Measurements from ENCODE around the gene SEL1L3.

The SEL1L3 gene

DNA sequence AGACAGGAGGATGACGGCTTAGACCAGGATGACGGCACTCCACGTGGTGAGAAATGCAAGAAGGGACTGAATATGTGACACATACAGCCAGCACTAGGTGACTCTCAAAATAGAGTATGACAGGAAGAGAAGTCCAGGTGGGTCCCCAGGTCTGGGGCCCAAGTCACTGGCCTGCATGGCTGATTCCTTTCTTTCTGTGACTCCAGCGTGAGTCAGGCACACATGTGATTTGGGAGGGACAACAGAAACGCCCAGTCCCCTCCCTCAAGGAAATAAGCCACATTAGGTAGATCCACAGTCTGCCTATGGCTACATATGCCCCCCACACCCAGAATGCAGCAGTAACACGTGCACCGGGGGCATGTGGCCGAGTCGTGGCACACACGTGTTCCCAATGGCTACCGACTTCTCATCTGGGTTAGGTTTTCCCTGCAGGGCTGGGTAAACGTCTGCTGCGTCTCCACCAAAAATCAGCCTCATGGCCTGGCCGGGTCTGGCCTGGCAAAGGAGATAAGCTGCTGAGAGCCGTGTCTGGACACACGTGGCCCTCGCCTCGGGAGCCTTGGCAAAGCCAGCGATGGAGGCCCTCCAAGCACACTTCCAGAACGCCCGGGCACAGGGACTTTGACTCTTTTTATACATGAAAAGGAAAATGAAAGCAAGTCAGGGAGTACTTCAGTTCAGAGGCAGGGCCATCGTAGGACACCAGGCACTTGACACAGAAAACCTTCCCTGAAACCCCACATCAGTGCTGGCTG, 19.3 kb downstream of the SEL1L3 start:
- TF ChIP-seq, protein P1, sequence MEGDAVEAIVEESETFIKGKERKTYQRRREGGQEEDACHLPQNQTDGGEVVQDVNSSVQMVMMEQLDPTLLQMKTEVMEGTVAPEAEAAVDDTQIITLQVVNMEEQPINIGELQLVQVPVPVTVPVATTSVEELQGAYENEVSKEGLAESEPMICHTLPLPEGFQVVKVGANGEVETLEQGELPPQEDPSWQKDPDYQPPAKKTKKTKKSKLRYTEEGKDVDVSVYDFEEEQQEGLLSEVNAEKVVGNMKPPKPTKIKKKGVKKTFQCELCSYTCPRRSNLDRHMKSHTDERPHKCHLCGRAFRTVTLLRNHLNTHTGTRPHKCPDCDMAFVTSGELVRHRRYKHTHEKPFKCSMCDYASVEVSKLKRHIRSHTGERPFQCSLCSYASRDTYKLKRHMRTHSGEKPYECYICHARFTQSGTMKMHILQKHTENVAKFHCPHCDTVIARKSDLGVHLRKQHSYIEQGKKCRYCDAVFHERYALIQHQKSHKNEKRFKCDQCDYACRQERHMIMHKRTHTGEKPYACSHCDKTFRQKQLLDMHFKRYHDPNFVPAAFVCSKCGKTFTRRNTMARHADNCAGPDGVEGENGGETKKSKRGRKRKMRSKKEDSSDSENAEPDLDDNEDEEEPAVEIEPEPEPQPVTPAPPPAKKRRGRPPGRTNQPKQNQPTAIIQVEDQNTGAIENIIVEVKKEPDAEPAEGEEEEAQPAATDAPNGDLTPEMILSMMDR (IDR thresholded peaks at IDR 0.05; ENCODE audit: control insufficient read depth, insufficient read depth, low read depth, low read length, missing control alignments) = no peak
- no peak for DNase-seq (ENCODE audit: low read depth)
- H3K4me3 ChIP-seq (ENCODE audit: control insufficient read depth, low read depth, low read length) = no peak overlapping the region

DNA sequence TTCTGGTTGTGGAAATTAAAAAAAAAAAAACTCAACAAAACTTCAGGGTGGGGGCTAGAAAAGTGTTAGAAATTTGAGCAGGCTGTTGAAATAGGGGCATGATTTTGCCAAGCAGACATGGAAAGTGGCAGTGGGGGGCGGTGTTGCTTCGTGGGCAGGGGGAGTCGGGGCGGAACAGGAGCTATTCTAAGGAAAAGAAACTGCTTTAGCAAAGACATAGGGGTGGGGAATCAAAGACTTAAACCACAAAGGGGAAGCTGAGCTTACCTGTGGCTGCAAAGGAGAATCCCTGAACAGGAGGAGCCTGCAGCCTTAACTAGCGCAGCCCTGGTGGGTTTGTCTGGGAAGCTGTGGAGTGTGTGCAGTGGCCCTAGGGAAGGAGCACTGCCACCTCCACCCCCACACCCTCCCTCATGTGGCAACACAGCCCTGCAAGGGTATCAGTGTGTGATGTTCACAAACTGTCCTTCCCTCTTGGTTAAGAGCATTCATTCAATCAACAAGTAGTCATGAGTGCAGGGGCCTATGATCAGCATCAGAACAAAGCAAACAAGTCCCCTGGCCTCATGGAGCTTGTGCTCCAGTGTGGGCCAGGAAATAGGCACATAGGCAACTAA, 20.5 kb downstream of the SEL1L3 start:
- TF ChIP-seq, protein P1 (IDR thresholded peaks at IDR 0.05; ENCODE audit: control insufficient read depth, insufficient read depth, low read depth, low read length, missing control alignments) = no peak
- DNase-seq (ENCODE audit: low read depth) = no peak

DNA sequence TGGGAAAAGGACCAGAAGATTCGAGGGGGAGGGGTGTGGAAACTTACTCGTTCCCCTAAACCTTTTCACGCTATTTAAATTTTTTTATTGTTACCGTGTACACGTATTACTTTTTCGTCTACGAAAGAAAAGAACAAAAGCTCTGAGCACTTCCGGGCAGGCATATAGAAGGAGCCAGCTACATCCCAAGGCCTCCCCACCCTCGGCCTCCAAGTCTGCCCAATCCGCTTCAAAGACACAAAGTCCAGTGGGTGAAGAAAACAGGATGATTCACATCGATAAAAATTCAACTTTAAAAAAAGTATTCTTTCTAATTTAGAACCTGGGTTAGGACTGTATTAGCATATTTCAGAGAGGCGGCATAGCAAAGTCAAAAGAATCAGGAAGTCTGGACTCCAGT, 23.1 kb downstream of the SEL1L3 start:
- H3K4me3 ChIP-seq (ENCODE audit: control insufficient read depth, low read depth, low read length) = no peak overlapping the region
- DNase-seq (ENCODE audit: low read depth) = no peak
- TF ChIP-seq, protein P1 (IDR thresholded peaks at IDR 0.05; ENCODE audit: control insufficient read depth, insufficient read depth, low read depth, low read length, missing control alignments) = no peak

More for the DNA sequence above, 20.5 kb downstream of the SEL1L3 start:
- H3K4me3 ChIP-seq (ENCODE audit: control insufficient read depth, low read depth, low read length) = no peak overlapping the region

DNA sequence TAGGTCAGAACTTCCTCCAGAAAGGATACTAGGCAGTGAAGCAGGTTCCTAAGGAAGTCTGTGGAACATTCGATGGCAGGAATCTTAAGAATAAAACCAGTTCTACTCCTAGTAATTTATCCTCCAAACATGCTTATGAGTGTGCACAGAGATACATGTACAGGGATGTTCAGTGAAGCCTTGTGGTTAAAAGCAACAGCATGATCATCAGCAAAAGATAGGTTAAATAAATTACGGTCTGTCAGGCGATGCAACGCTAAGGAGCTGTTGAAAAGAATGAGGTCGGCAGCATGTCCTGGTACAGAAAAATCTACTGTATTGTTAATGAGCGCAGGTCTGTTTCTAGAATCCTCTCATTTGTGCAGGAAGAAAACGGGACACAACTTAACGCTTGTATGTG, 23.6 kb downstream of the SEL1L3 start:
- DNase-seq (ENCODE audit: low read depth) = no peak
- no peak overlapping the region for H3K4me3 ChIP-seq (ENCODE audit: control insufficient read depth, low read depth, low read length)
- TF ChIP-seq, protein P1 (IDR thresholded peaks at IDR 0.05; ENCODE audit: control insufficient read depth, insufficient read depth, low read depth, low read length, missing control alignments) = no peak

DNA sequence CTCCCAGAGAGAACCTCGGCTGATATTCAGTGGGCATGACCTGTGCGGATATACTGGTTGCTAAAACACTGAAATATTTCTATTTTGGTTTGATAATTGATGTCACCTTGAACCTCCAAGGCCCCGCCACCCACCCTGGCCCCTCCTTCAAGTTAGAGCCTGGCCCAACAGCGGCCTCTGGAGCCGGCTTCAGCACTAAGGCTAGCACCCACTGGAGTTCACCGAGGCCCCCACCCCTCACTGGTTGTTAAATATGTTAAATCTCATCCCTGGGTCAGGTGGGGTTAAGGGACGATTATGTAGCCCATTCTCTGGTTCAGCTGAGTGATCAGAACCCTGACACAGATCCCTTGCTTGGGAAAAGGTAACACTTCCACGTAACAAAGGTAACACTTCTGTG, 24.3 kb downstream of the SEL1L3 start:
- H3K4me3 ChIP-seq (ENCODE audit: control insufficient read depth, low read depth, low read length) = no peak overlapping the region
- DNase-seq (ENCODE audit: low read depth) = no peak
- TF ChIP-seq, protein P1 (IDR thresholded peaks at IDR 0.05; ENCODE audit: control insufficient read depth, insufficient read depth, low read depth, low read length, missing control alignments) = no peak

DNA sequence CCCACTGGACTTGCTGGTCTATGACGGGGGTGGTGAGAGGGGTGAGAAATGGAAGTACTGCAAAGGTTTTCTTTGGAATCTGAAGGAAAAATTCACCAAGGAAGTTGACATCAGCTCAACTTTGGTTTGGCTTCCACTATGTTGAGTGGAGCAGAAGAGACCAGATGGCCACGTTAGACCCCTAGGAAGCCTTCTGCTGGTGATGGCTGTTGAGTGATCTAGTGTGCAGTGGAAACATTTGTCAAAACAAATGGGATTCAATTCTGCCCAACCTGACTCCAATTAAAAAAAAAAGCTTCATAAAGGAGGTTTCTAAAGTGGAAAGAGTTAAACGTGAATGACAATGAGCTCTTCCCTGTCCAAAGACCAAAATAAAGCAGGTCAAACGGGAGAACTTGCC, 25.7 kb downstream of the SEL1L3 start:
- H3K4me3 ChIP-seq (ENCODE audit: control insufficient read depth, low read depth, low read length) = no peak overlapping the region
- DNase-seq (ENCODE audit: low read depth) = no peak
- TF ChIP-seq, protein P1 (IDR thresholded peaks at IDR 0.05; ENCODE audit: control insufficient read depth, insufficient read depth, low read depth, low read length, missing control alignments) = no peak
